ENCODE data around the gene FSHR.
A peak's percentile ranks its signal among the peaks of the same experiment; 100 is the strongest.

The FSHR gene

DNA sequence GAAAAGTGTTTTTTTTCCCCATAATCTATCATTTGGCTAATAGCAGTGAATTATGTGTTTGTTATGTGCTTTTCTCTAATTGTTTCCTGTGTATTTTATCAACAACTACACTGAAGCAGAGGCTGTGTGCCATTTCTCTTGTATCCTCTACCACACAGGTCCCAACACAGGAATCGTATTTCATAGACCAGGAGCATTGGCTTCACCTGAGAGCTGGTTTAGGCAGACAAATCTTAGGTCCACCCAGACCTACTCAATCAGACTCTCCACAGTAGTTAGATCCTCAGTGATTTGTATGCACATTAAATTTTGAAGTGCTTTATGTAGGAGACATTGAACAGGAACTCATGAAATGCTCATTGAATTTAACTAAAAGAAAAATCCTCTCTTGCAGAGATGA is 109.2 kb downstream of the FSHR start:
- no peak overlapping the region for H3K9ac ChIP-seq (ENCODE audit: low read length)
- DNase-seq: no peak

DNA sequence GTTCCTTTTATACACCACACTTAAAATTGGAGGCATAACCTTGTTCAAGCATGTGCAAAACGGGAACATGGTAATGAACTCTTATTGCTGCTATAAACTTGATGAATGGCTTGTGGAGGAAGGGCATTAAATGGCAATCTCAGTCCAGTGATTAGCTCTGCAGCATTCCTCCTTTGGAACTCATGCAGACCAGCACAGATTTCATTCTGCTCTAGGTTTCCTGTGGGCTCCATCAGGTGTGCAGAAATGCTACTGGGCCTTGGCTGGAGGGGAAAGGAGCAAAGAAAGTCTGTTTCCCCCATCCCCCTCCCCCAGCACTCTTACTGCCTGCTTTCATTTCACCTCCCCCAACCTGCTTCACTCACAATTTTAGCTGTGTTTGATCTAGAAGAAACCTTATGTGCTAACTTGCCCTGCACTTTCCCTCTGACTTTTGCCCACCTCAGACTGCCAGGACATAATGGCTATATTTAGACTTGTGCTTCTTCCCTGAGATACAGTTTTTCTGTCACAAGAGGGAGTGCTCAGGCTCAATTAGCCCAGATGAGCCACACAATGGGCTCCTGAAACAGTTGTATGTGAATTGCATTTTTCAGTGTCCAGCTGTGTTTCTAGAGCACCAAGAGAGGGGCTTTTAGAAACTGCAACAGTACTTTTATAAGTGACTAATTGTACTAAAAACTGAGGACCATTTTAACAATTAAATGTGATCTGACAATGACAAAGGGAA is 109.8 kb downstream of the FSHR start:
- no peaks in the 10 kb centered on the region for H3K4me1 ChIP-seq (ENCODE audit: low read length)
- H3K27ac ChIP-seq (ENCODE audit: low read length): no peak overlapping the region
- no peak overlapping the region for H3K9ac ChIP-seq (ENCODE audit: low read length)
- H3K9me2 ChIP-seq (replicated peaks; ENCODE audit: insufficient read depth, low read length): no peaks in the 10 kb centered on the region
- DNase-seq: peak; percentile 12
- no peak overlapping the region for H3K4me3 ChIP-seq (ENCODE audit: low read length)
- H3K27me3 ChIP-seq (replicated peaks; ENCODE audit: insufficient read depth, low read length): no peaks in the 10 kb centered on the region
- TF ChIP-seq, protein P1, sequence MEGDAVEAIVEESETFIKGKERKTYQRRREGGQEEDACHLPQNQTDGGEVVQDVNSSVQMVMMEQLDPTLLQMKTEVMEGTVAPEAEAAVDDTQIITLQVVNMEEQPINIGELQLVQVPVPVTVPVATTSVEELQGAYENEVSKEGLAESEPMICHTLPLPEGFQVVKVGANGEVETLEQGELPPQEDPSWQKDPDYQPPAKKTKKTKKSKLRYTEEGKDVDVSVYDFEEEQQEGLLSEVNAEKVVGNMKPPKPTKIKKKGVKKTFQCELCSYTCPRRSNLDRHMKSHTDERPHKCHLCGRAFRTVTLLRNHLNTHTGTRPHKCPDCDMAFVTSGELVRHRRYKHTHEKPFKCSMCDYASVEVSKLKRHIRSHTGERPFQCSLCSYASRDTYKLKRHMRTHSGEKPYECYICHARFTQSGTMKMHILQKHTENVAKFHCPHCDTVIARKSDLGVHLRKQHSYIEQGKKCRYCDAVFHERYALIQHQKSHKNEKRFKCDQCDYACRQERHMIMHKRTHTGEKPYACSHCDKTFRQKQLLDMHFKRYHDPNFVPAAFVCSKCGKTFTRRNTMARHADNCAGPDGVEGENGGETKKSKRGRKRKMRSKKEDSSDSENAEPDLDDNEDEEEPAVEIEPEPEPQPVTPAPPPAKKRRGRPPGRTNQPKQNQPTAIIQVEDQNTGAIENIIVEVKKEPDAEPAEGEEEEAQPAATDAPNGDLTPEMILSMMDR (IDR thresholded peaks at IDR 0.05; ENCODE audit: low read length): peak; percentile 19; the same call in 1 of the 2 replicates
- TF ChIP-seq EZH2phosphoT487 (IDR thresholded peaks at IDR 0.05; ENCODE audit: low read length): no peak
- no peak overlapping the region for H3K4me2 ChIP-seq (ENCODE audit: low read depth, low read length)
- no peaks in the 10 kb centered on the region for H3K79me2 ChIP-seq (ENCODE audit: low read length)
- H4K20me1 ChIP-seq (ENCODE audit: insufficient read depth, low read length): no peaks in the 10 kb centered on the region
- H3F3A ChIP-seq (ENCODE audit: insufficient read depth, low read length): no peaks in the 10 kb centered on the region
- no peaks in the 10 kb centered on the region for H3K36me3 ChIP-seq (replicated peaks; ENCODE audit: insufficient read depth, low read length)
- no peaks in the 10 kb centered on the region for H3K9me3 ChIP-seq (replicated peaks; ENCODE audit: insufficient read depth, low read length)
- no peak overlapping the region for H2AFZ ChIP-seq (ENCODE audit: low read length)

More for the DNA sequence above, 109.2 kb downstream of the FSHR start:
- Histone ChIP-seq H3K4me3 (ENCODE audit: low read length) (no peak overlapping the region), H3K36me3 (replicated peaks; ENCODE audit: insufficient read depth, low read length) (no peaks in the 10 kb centered on the region), H3K4me2 (ENCODE audit: low read depth, low read length) (no peak overlapping the region), H3K9me2 (replicated peaks; ENCODE audit: insufficient read depth, low read length) (no peaks in the 10 kb centered on the region), H4K20me1 (ENCODE audit: insufficient read depth, low read length) (no peaks in the 10 kb centered on the region), H2AFZ (ENCODE audit: low read length) (no peak overlapping the region), H3F3A (ENCODE audit: insufficient read depth, low read length) (no peaks in the 10 kb centered on the region), H3K27ac (ENCODE audit: low read length) (no peak overlapping the region), H3K27me3 (replicated peaks; ENCODE audit: insufficient read depth, low read length) (no peaks in the 10 kb centered on the region), H3K4me1 (ENCODE audit: low read length) (no peaks in the 10 kb centered on the region), H3K79me2 (ENCODE audit: low read length) (no peaks in the 10 kb centered on the region), H3K9me3 (replicated peaks; ENCODE audit: insufficient read depth, low read length) (no peaks in the 10 kb centered on the region)
- TF ChIP-seq EZH2 (optimal IDR thresholded peaks at IDR 0.05; ENCODE audit: low read depth, low read length) (no peak), EZH2phosphoT487 (IDR thresholded peaks at IDR 0.05; ENCODE audit: low read length) (no peak)
- TF ChIP-seq, protein P1 (IDR thresholded peaks at IDR 0.05; ENCODE audit: low read length): no peak

DNA sequence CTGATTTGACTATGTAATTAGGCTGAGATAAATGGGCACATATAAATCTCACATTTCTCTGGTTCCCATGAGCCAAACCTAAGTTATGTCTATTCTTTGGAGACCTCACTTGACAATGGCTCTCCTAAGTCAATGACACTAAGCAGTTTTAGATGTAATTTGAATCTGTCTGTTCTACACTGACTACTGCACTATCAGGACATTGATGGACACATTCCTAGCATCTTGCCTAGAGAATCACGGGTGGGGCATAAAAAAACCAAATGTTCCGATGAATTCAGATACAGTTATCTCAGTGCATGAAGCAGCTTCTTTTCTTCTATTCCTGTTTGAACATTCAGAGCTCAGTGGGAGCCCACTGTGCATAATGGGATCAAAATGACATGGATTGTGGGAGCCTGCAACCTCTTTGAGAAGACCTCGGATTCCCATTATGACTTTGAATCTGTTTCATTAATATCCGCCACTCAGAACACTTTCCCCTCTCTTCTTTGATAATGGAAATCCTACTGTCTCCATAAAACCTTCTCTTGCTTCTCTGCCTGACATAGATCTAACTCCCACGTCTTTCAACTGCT is 110.8 kb downstream of the FSHR start:
- no peak overlapping the region for H3K4me2 ChIP-seq (ENCODE audit: low read depth, low read length)
- H3K9me3 ChIP-seq (replicated peaks; ENCODE audit: insufficient read depth, low read length): no peaks in the 10 kb centered on the region
- no peaks in the 10 kb centered on the region for H3F3A ChIP-seq (ENCODE audit: insufficient read depth, low read length)
- DNase-seq: no peak
- no peaks in the 10 kb centered on the region for H3K36me3 ChIP-seq (replicated peaks; ENCODE audit: insufficient read depth, low read length)
- H3K9ac ChIP-seq (ENCODE audit: low read length): no peak overlapping the region
- H3K4me1 ChIP-seq (ENCODE audit: low read length): no peaks in the 10 kb centered on the region
- H3K9me2 ChIP-seq (replicated peaks; ENCODE audit: insufficient read depth, low read length): no peaks in the 10 kb centered on the region
- TF ChIP-seq, protein P1 (IDR thresholded peaks at IDR 0.05; ENCODE audit: low read length): no peak
- TF ChIP-seq EZH2phosphoT487 (IDR thresholded peaks at IDR 0.05; ENCODE audit: low read length) (no peak), EZH2 (optimal IDR thresholded peaks at IDR 0.05; ENCODE audit: low read depth, low read length) (no peak)
- no peaks in the 10 kb centered on the region for H3K27me3 ChIP-seq (replicated peaks; ENCODE audit: insufficient read depth, low read length)
- no peaks in the 10 kb centered on the region for H4K20me1 ChIP-seq (ENCODE audit: insufficient read depth, low read length)
- H2AFZ ChIP-seq (ENCODE audit: low read length): no peak overlapping the region
- H3K79me2 ChIP-seq (ENCODE audit: low read length): no peaks in the 10 kb centered on the region
- no peak overlapping the region for H3K27ac ChIP-seq (ENCODE audit: low read length)
- H3K4me3 ChIP-seq (ENCODE audit: low read length): no peak overlapping the region

Measured in MM.1S (cell line).